ENCODE results near the gene PIP4K2A.
"Not testable (repeated sequence)": the region's sequence is repeated elsewhere in the genome, so short reads cannot be mapped to it uniquely, and the experiment has no call there.

The PIP4K2A gene

DNA sequence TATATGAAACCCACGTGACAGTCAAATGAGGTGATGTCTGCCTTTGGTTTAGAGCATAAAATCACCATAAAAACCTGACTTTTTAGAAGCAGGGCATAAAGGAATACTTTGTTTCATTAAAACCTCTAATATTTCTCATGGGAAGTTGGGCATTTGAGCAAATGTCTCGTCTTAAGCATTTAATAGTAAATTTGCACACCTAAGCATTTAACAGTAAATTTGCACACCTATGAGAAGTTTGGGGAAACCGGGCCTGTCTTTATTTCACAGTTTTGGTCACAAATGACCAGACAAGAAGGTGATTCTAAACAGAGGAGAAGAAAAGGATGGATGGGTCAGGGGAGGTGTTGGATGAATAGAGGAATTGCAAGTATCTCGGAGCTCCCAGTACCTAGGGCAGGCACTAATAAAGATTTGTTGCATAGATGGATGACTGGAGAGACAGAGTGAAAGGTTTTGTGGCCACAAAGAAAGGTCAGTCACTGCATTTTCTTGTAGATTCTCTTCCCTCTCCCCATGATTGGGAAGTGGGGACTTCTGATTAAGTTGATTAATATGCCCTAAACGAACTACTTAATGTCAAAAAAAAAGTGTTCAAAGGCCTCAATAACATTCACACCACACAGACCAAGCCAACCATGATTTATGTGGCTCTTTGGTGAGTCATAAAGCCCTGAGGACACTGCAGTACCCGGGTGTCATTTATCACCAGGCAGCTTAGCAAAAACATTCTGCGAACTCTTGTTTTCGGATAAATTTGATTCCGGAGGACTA lies 210.9 kb downstream of the PIP4K2A start:
- DNase-seq, result no peak

DNA sequence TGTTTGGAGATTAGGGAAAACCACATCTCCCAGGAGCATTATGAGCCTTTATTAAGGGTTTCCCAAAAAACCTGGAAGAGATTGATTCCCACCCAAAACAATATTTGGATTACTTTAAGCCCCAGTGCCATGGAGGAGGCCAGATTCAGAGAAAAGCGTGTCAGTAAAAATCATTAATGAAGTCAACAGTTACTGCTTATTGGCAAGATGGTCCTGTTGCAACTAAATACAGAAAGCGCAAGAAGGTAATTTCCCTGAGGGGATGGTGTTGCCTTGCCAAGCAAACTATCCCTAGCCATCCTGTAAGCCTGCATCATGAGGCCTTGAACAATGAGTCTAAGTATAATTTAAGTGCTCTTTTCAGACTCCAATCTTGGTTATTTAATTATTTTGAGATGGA lies 212.5 kb downstream of the PIP4K2A start:
- no peak for DNase-seq

DNA sequence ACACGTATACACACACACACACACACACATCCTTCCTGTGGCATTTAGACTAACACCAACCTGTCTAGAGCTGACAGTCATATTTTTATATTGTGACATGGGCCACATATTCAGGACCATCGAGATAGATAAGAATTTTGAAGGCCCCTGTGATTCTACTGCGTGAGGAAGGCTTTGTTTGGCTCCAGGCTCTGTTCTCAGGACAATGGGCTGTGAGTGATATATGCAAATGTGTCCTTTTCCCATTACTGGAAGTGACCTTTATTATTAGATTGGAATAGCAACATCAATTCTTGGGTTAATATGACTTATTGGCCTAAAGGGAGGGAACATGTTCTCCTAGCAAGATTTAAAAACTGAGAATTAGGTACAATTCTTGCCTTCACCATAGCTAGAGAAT lies 213.0 kb downstream of the PIP4K2A start:
- no peak for DNase-seq

DNA sequence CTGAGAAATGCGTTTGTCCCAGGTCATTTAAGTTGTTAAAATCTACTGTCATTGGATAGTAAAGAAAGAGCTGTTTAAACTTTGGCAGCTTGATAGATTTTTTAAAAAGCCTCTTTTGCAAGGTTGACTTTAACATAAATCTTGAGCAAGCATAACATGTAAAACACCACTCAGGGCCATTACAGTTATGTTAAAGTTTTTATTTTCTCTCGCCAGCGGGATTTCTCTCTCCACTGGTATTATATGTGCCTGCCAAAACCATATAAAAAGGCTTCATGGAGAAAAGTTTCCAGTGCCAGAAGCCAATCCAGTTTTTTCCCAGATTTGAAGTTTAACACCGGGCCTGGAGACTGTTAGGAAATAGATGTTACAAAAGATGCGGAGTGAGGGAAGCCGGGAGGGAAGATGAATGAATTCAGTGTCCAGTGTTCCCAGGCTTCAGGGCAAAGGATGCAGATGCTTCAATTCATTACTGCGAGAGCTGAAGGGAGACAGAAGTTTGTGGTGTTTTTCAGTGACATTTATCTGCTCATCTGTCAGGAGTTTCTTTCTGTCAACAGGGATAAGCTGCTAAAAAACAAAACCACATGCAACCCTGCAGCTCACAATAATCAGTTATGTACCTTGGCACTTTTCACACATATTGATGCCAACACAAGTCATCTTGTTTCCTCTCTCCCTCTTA lies 213.6 kb downstream of the PIP4K2A start:
- DNase-seq, result no peak

DNA sequence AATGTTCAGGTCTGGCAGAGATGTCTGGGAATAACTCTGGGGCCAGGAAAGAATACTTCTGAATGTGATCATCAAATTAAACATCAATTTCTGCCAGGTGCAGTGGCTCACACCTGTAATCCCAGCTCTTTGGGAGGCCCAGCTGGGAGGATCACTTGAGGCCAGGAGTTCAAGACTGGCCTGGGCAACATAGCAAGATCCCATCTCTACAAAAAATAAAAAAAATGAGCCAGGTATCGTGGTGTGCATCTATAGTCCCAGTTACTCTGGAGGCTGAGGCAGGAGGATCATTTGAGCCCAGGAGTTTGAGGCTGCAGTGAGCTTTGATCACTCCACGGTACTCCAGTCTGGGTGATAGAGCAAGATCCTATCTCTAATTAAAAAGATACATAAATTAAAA lies 214.4 kb downstream of the PIP4K2A start:
- not testable (repeated sequence) for DNase-seq

DNA sequence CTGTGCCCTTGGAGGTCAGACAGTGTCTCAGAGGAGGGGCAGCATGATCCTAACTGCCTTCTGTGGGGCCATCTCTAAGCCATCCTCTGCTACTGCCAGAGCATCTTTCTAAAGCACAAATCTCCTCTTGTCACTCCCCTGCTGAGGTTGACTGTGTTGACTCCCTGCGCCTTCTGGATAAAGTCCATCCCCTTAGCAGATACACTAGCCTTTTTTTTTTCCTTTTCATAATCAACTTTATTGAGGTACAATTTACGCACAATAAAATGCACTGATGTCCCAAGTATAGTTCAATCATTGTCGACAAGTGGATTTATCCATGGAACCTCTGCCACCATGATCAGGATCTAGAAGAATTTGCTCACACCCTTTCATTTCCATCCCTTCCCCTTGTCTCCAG lies 219.0 kb downstream of the PIP4K2A start:
- no peak for DNase-seq

DNA sequence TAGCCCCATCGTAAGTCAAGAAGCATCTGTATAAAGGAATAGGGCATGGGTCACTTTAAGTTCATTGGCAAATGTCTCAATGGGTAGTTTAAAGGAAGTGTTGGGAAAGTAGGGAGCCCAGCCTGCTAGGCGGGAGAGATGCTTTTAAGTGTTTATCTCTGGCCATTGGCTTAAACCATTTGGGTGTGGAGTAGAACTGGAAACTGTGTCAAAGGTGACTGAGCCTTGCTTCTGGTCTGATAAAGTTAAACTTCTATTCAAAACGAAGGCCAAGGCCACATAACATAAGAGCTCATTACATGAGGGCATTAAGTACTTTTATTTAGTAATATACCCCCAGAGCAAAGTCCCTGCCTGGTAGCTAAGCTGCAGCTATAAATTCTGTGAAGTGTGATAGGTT lies 220.4 kb downstream of the PIP4K2A start:
- DNase-seq, result no peak

DNA sequence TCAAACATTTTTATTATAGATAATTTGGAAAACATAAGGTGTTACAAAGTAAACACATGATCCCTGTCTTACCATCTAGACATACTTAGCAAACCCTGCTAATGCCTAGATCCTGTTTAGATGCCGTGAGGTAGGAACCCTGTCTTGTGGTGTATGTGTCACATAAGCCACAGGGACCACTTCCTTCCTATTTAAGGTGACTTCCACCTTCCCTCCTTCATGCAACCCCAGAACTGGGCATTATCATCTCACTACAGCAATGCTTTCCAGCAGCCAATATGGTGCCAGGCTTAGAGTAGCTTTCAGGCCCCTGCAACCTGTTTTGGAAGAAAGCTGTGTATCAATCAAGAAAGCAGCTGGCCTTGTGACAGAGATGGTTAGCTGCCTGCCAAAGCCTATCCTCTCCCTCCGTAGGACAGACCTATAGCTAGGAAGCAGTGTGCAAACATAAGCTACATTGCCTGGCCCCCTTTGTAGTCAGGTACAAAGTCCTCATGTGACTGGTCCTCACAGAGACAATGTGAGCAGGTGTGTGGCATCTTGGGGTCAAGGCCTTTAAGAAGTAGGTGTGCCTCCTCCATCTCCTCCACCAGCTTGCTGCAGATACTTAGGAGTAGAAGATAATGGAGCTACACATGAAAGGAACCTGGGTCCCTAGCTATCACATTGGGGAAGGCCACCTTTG lies 222.3 kb downstream of the PIP4K2A start:
- DNase-seq, result no peak

DNA sequence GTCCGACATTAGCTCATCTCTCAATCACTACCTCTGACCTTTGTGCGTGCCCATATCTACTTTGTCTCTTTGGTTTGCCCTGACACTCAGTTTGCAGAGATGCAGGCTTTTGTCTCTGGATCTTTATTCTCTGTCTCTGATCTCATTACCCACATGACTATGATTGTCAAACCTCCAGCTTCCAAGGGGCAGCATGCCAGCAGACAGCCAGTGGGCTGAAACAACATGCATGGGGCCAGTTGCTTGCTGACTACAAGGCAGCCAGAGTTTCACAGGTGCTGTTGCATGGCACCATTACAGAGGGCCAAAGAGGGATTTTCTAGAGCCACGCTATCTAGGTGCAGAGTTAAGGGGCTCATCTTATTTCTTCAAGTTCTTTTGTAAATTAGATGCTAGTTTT lies 222.9 kb downstream of the PIP4K2A start:
- no peak for DNase-seq

DNA sequence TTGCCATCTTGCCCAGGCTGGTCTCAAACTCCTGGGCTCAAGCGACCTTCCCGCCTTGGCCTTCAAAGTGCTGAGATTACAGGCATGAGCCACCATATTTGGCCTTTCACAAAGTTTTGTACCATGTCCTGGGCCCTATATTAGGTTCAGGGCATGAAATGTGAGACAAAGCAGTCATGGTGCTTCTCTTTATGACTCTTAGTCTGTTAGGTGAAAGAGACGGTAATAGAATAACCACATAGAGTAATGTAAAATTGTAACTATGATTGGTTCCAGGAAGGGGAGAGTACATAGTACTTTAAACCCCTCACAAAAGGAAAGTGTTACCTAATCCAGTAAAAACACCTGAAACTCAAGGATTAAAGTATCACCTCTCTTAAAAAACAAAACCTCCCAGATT lies 224.4 kb downstream of the PIP4K2A start:
- DNase-seq, result no peak

DNA sequence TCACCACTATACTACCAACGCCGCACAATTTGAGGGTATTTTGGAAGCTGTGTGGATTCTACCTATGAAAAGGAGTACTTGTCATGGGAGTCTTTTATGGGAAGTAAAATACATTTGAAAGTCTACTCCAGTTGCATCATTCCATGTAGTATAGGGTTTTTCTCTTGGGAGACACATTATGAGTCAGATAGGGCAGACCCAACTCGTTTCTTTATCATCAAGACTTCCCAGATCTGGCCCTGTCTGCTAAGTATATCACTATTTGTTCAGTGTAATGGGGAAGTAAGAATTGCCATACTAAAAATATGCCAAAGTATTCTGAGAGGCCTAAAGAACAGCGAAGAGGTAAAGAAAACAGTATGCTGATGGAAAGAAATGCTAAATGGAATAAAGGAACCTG lies 224.9 kb downstream of the PIP4K2A start:
- peak; percentile 12 for DNase-seq

DNA sequence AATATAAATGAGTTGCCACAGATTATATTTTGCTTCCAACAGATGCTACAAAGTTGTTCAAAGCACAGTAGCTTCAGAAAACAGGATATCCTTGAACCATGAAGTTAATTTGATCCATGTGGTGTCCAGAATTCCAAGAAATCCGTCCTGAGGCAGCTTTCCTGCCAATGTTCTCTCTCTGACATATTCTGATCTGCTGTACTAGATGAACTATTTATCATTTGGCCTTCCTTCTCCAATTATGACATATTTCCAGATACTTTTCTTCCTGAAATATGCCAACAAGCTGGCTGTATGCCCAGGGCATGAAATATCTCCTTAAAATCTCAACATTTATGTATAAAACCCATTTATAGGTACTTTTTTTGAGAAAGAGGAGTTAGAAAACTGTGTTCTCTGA lies 227.9 kb downstream of the PIP4K2A start:
- DNase-seq, result no peak

Measured in SIG-M5 (cell line).